HG02759 (cell line): ENCODE measurements around the gene ZBP1.

Source experiments
- ATAC-seq: cut with Tn5 transposase; IDR thresholded peaks from one replicate; pipeline ENCODE4 v1.9.1; 2021; ENCODE audit warnings: mild to moderate bottlenecking, moderate library complexity; ENCODE audit not compliant: unreplicated experiment

Gene ZBP1

GRCh38 chr20:57561356-57562279, 58.6 kb downstream of the ZBP1 start:
- no peak for ATAC-seq

- ATAC-seq, result no peak
Measured at GRCh38 chr20:57560554-57561355, 59.5 kb downstream of the ZBP1 start, which contains the start of gene PCK1. Gene PCK1, plus strand, starts transcription at chr20:57561110. Its CDS starts 302 bp downstream, at chr20:57561412.

- ATAC-seq, result no peak
Measured at GRCh38 chr20:57559658-57560553, 60.3 kb downstream of the ZBP1 start.

GRCh38 chr20:57559289-57559634, 61.0 kb downstream of the ZBP1 start:
- ATAC-seq, result no peak

- ATAC-seq, result no peak
Measured at GRCh38 chr20:57558614-57559288, 61.5 kb downstream of the ZBP1 start.

GRCh38 chr20:57557926-57558613, 62.2 kb downstream of the ZBP1 start:
- ATAC-seq, result no peak

GRCh38 chr20:57556980-57557274, 63.3 kb downstream of the ZBP1 start:
- ATAC-seq, result no peak

- no peak for ATAC-seq
Measured at GRCh38 chr20:57555457-57556184, 64.6 kb downstream of the ZBP1 start.
